Progenitor cell of endocrine pancreas (in vitro differentiated cells): ENCODE data around the gene CYP4F8. TPM values are rescaled to one million over a fixed set of nuclear protein-coding genes. Genes with fewer than 3 reads are reported as not detected.

Experiments used
- DNase-seq: peaks from one replicate; pipeline ENCODE4 v3.0.0; 2021; ENCODE audit warnings: low spot score; ENCODE audit not compliant: unreplicated experiment
- H3K27ac Mint-ChIP-seq: 2 replicates; pipeline ENCODE4 v1.8.0; 2021; ENCODE audit warnings: mild to moderate bottlenecking, moderate library complexity, mixed read lengths
- H3K27me3 Mint-ChIP-seq: 2 replicates; pipeline ENCODE4 v1.8.0; 2021; ENCODE audit warnings: mixed read lengths
- H3K36me3 Mint-ChIP-seq: 2 replicates; pipeline ENCODE4 v1.8.0; 2022; ENCODE audit warnings: mixed read lengths; ENCODE audit not compliant: insufficient read depth
- H3K4me1 Mint-ChIP-seq: 2 replicates; pipeline ENCODE4 v1.8.0; 2021; ENCODE audit warnings: low read depth, mixed read lengths
- H3K4me3 Mint-ChIP-seq: 2 replicates; pipeline ENCODE4 v1.8.0; 2021; ENCODE audit warnings: low read depth, mild to moderate bottlenecking, moderate library complexity, mixed read lengths
- H3K9me3 Mint-ChIP-seq: 2 replicates; pipeline ENCODE4 v1.8.0; 2021; ENCODE audit warnings: low read depth, mixed read lengths
- CTCF ChIP-seq: fragments of 200-600 bp; sonication (generic); IDR thresholded peaks from one replicate; pipeline ENCODE4 v1.5.0; 2021; ENCODE audit warnings: antibody characterized with exemption, mild to moderate bottlenecking; ENCODE audit not compliant: unreplicated experiment
- total RNA-seq: library from RNA; stranded (reverse); gene quantifications from 2 replicates; pipeline ENCODE4 v1.2.1, GENCODE V29; 2021

CYP4F8 gene
- total RNA-seq, 1 donor from 2014 or later = not detected

- Mint-ChIP-seq H3K9me3 (peaks cover 55% of the 10 kb centered on the region), H3K4me1 (no peaks in the 10 kb centered on the region), H3K36me3 (no peaks in the 10 kb centered on the region), H3K4me3 (no peak overlapping the region), H3K27me3 (no peaks in the 10 kb centered on the region), H3K27ac (no peak overlapping the region)
- TF ChIP-seq CTCF = no peak
- no peak for DNase-seq
Observed at GRCh38 chr19:15635016-15635805, 20.2 kb downstream of the CYP4F8 start.

- H3K27me3 Mint-ChIP-seq = no peaks in the 10 kb centered on the region
- H3K4me3 Mint-ChIP-seq = no peak overlapping the region
- H3K27ac Mint-ChIP-seq = no peak overlapping the region
- H3K9me3 Mint-ChIP-seq = peaks cover 50% of the 10 kb centered on the region
- H3K36me3 Mint-ChIP-seq = no peaks in the 10 kb centered on the region
- no peak for TF ChIP-seq CTCF
- H3K4me1 Mint-ChIP-seq = no peaks in the 10 kb centered on the region
- DNase-seq = no peak
Observed at GRCh38 chr19:15636026-15636425, 21.0 kb downstream of the CYP4F8 start.

- H3K9me3 Mint-ChIP-seq = peaks cover 54% of the 10 kb centered on the region
- no peaks in the 10 kb centered on the region for H3K4me1 Mint-ChIP-seq
- H3K4me3 Mint-ChIP-seq = no peak overlapping the region
- H3K36me3 Mint-ChIP-seq = peaks cover 6% of the 10 kb centered on the region
- H3K27me3 Mint-ChIP-seq = no peaks in the 10 kb centered on the region
- H3K27ac Mint-ChIP-seq = no peak overlapping the region
- no peak for TF ChIP-seq CTCF
- DNase-seq = no peak
Observed at GRCh38 chr19:15639596-15639995, 24.6 kb downstream of the CYP4F8 start.

GRCh38 chr19:15640294-15640903 lies 25.4 kb downstream of the CYP4F8 start, which contains the start of gene CYP4F3:
TSS of gene CYP4F3 (plus strand) at chr19:15640897. CDS start at chr19:15641416, 519 bp downstream.
- Mint-ChIP-seq H3K9me3 (peaks cover 54% of the 10 kb centered on the region), H3K27me3 (no peaks in the 10 kb centered on the region), H3K27ac (no peak within 1 kb of the TSS), H3K4me3 (no peak within 1 kb of the TSS), H3K4me1 (no peaks in the 10 kb centered on the region), H3K36me3 (peaks cover 6% of the 10 kb centered on the region)
- DNase-seq = no peak
- no peak for TF ChIP-seq CTCF

GRCh38 chr19:15640904-15641597 lies 26.0 kb downstream of the CYP4F8 start:
- peaks cover 6% of the 10 kb centered on the region for H3K36me3 Mint-ChIP-seq
- no peak overlapping the region for H3K27ac Mint-ChIP-seq
- no peak for TF ChIP-seq CTCF
- peaks cover 55% of the 10 kb centered on the region for H3K9me3 Mint-ChIP-seq
- DNase-seq = no peak
- no peaks in the 10 kb centered on the region for H3K27me3 Mint-ChIP-seq
- H3K4me3 Mint-ChIP-seq = no peak overlapping the region
- H3K4me1 Mint-ChIP-seq = no peaks in the 10 kb centered on the region
